NCI-H526 (cell line): ENCODE measurements around the gene ALDH18A1.

Source experiments
- DNase-seq, 2 experiments: peaks; one replicate each; lab custom pipeline; 2025; lab: John Stamatoyannopoulos, UW

ALDH18A1 gene

GRCh38 chr10:95578619-95579018 is 77.9 kb downstream of the ALDH18A1 start:
- no peak for DNase-seq

- DNase-seq: no peak
Observed at GRCh38 chr10:95574649-95575365, 81.7 kb downstream of the ALDH18A1 start.

- DNase-seq: no peak
Observed at GRCh38 chr10:95573964-95574604, 82.4 kb downstream of the ALDH18A1 start.

GRCh38 chr10:95573527-95573926 is 83.0 kb downstream of the ALDH18A1 start:
- no peak for DNase-seq

- DNase-seq: no peak
Observed at GRCh38 chr10:95572131-95572820, 84.2 kb downstream of the ALDH18A1 start.

GRCh38 chr10:95571390-95571789 is 85.1 kb downstream of the ALDH18A1 start:
- DNase-seq: no peak

GRCh38 chr10:95569368-95569767 is 87.1 kb downstream of the ALDH18A1 start:
- DNase-seq: no peak

- DNase-seq: no peak
Observed at GRCh38 chr10:95567903-95568630, 88.4 kb downstream of the ALDH18A1 start.

GRCh38 chr10:95566136-95566535 is 90.4 kb downstream of the ALDH18A1 start:
- DNase-seq: no peak

GRCh38 chr10:95565336-95565735 is 91.2 kb downstream of the ALDH18A1 start:
- no peak for DNase-seq

GRCh38 chr10:95564291-95564690 is 92.2 kb downstream of the ALDH18A1 start:
- no peak for DNase-seq

GRCh38 chr10:95562341-95562965 is 94.1 kb downstream of the ALDH18A1 start:
- no peak for DNase-seq

- DNase-seq: no peak
Observed at GRCh38 chr10:95561864-95562177, 94.7 kb downstream of the ALDH18A1 start.

GRCh38 chr10:95561177-95561863 is 95.2 kb downstream of the ALDH18A1 start, which contains the start of gene SORBS1:
Gene SORBS1 (minus strand): TSS chr10:95561371. CDS start chr10:95441135, 120,236 bp downstream.
- peak; percentile 86 to 96 for DNase-seq

GRCh38 chr10:95560278-95561176 is 96.0 kb downstream of the ALDH18A1 start:
- peak; percentile 40 to 60 for DNase-seq

- no peak for DNase-seq
Observed at GRCh38 chr10:95559896-95560277, 96.6 kb downstream of the ALDH18A1 start.

- DNase-seq: no peak
Observed at GRCh38 chr10:95559471-95559870, 97.0 kb downstream of the ALDH18A1 start.

GRCh38 chr10:95558593-95559320 is 97.8 kb downstream of the ALDH18A1 start:
- DNase-seq: no peak

GRCh38 chr10:95556994-95557767 is 99.3 kb downstream of the ALDH18A1 start:
- DNase-seq: no peak
